Transverse colon (tissue), 4 donors: ENCODE results near the gene JUN. TPM values are rescaled to one million over a fixed set of nuclear protein-coding genes. Genes with fewer than 3 reads are reported as not detected.

ENCODE experiments used
- DNase-seq: peaks from one replicate; pipeline ENCODE4 v3.0.0-alpha.2; 2019
- H3K27ac ChIP-seq, 4 donors: fragments of 200-600 bp; sonication (generic); 2 replicates each; pipeline ENCODE4 v1.5.1; 2016 to 2018; ENCODE audit warnings: inconsistent platforms in 4 of 4
- H3K27me3 ChIP-seq: fragments of 200-600 bp; sonication (generic); 2 replicates; pipeline ENCODE4 v1.5.1; 2017; ENCODE audit warnings: inconsistent platforms
- H3K36me3 ChIP-seq, 4 donors: fragments of 200-600 bp; sonication (generic); 2 replicates each; pipeline ENCODE4 v1.5.1; 2017 to 2019; ENCODE audit warnings: inconsistent platforms in 4 of 4
- H3K4me1 ChIP-seq, 4 donors: fragments of 200-600 bp; sonication (generic); 2 replicates each; pipeline ENCODE4 v1.5.1; 2017 to 2020; ENCODE audit warnings: inconsistent platforms in 4 of 4
- H3K4me3 ChIP-seq, 4 donors: fragments of 200-600 bp; sonication (generic); 1 replicate in 1 of 4; 2 replicates in 3 of 4; pipeline versions ENCODE4 v1.5.1 to v1.6.1; 2017 to 2019; ENCODE audit warnings: inconsistent platforms in 4 of 4
- H3K9me3 ChIP-seq, 2 donors: fragments of 200-600 bp; sonication (generic); 2 replicates each; pipeline ENCODE4 v1.5.1; 2017 to 2019; ENCODE audit warnings: inconsistent platforms in 2 of 2
- CTCF ChIP-seq, 5 experiments: fragments of 200-600 bp in 3 of 5; fragments of 450-650 bp in 2 of 5; sonication (generic) in 3 of 5; IDR thresholded peaks; 1 replicate in 2 of 5; 2 replicates in 3 of 5; pipeline ENCODE4 v1.5.1; 2016 to 2017; ENCODE audit warnings: antibody characterized with exemption in 5 of 5, inconsistent platforms in 3 of 5, mild to moderate bottlenecking in 2 of 5, moderate library complexity in 1 of 5
- EP300 ChIP-seq: sonication (generic); formaldehyde crosslinking; IDR thresholded peaks from one replicate; pipeline ENCODE4 v1.6.1; 2017; ENCODE audit warnings: antibody characterized with exemption, low read depth
- POLR2A ChIP-seq: fragments of 450-650 bp; IDR thresholded peaks from one replicate; pipeline ENCODE4 v1.6.1; 2016; ENCODE audit warnings: antibody characterized with exemption, mild to moderate bottlenecking, moderate library complexity
- POLR2AphosphoS5 ChIP-seq, 3 donors: sonication (generic); formaldehyde crosslinking; IDR thresholded peaks; one replicate each; pipeline ENCODE4 v1.6.1; 2016; ENCODE audit warnings: antibody characterized with exemption in 3 of 3
- WGBS, 2 donors: methylation state at CpG; one replicate each; pipeline ENCODE4 v1.1.5; 2018; ENCODE audit warnings: low coverage in 1 of 2; 5-methylcytosine and 5-hydroxymethylcytosine counted together
- in situ Hi-C, 4 donors: fragments of 200-750 bp; cut with MboI; loops; one replicate each; pipeline versions ENCODE4 v1.15.0 to v1.15.1; 2017; ENCODE audit warnings: low sequenced_read_pairs in 3 of 4, low pct_ligation_motif_present in 1 of 4, low pct_unique_long_range_greater_than_20kb in 1 of 4
- intact Hi-C: fragments of 100-400 bp; cut with DNase I; formaldehyde crosslinking; loops from one replicate; pipeline ENCODE4 v1.15.1; 2023; ENCODE audit warnings: low total_unique reads
- total RNA-seq, 4 donors: library from RNA; depleted of rRNA; stranded (reverse); fragments of >200 nt; gene quantifications; one replicate each; pipeline ENCODE4 v1.1.0, GENCODE V29; 2016

Gene JUN
- total RNA-seq, 4 donors from 2014 or later: 315 to 440 (median 376) TPM

DNA sequence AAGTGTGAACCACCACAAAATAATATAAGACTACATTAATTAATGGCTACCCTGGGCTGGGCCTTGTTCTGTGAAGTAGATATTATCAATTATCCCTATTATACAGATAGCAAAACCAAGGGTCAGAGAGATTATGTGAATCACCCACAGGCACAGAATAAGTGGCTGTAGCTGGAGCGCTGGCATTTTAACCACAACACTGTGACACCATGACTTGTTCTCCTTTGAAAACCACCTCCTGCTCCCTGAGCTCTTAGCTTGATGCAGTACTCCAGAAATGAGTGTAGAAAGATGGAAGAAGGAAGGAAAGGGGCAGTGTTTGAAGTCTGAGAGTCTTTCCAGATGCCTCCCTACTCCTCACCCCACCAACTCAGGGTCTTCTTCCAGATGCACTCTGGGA lies 29.5 kb upstream of the JUN start:
- in situ Hi-C loops (no loop called here), intact Hi-C loops (loop anchor here (10.0 kb wide), 1 partner anchor 81 kb away; no protein-coding TSS in a partner anchor)
- Histone ChIP-seq H3K4me1 (peaks cover 5 to 51% (median 20%) of the 10 kb centered on the region in 4 donors), H3K9me3 (no peaks in the 10 kb centered on the region), H3K27me3 (no peaks in the 10 kb centered on the region), H3K4me3 (no peak overlapping the region), H3K36me3 (no peaks in the 10 kb centered on the region), H3K27ac (peak overlapping the region; percentile 93 to 96 (median 94))
- no peak for TF ChIP-seq POLR2A
- no peak for TF ChIP-seq POLR2AphosphoS5 (IDR thresholded peaks at IDR 0.05)
- no peak for TF ChIP-seq CTCF (IDR thresholded peaks at IDR 0.05)
- no peak for TF ChIP-seq EP300
- no peak for DNase-seq
- WGBS, 2 donors: 88% methylated on average over 1 of the region's 1 CpG; no CpG with 5 or more reads in 1 of the 2 donors

DNA sequence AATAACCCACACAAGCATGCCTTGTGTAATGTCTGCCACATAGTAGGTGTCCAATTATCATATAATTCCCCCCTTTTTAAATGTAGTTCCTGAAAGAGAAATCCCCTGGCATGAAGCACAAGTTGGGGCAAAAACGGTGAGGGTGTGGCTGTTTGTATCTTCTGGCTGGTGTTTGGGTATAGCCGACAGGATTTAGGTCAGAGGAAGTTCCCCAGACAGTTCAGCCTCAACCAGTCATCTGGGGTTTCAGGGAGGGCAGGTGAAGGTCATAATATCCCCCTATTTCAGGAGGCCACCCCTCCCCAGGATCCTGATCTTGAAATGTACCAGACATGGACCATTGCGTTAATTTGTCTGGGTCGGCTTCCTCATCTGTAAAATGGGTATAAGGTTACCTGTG lies 29.1 kb upstream of the JUN start:
- intact Hi-C loops: loop anchor here (10.0 kb wide), 1 partner anchor 82 kb away; no protein-coding TSS in a partner anchor
- H3K4me3 ChIP-seq: no peak overlapping the region
- H3K27ac ChIP-seq: peak overlapping the region; percentile 24 to 96 (median 94)
- H3K9me3 ChIP-seq: no peaks in the 10 kb centered on the region
- H3K36me3 ChIP-seq: no peaks in the 10 kb centered on the region
- TF ChIP-seq POLR2A: no peak
- no peak for TF ChIP-seq POLR2AphosphoS5 (IDR thresholded peaks at IDR 0.05)
- TF ChIP-seq EP300: no peak
- TF ChIP-seq CTCF (IDR thresholded peaks at IDR 0.05): no peak
- in situ Hi-C loops: no loop called here
- 43% methylated on average over 4 of the region's 4 CpGs; no CpG with 5 or more reads in 1 of the 2 donors for WGBS, 2 donors
- no peak for DNase-seq
- no peaks in the 10 kb centered on the region for H3K27me3 ChIP-seq
- peaks cover 5 to 51% (median 20%) of the 10 kb centered on the region in 4 donors for H3K4me1 ChIP-seq

DNA sequence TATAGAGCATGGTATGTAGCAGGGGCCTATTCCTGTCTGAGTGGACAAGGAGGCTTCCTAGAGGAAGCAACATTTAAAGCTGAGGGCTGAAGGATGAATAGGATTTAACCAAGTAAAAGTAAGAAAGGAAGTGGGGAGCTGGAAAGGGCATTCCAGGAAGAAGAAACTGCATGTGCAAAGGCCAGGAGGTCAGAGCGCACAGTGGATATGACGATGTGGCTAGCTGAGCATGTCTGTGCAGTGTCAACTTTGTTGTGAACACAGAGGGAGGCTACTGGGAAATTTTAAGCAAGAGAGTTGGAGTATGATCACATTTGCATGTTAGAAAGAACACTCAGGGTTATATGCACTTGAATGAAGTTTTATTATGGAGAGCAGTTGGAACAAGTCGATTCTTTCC lies 28.6 kb upstream of the JUN start:
- Histone ChIP-seq H3K9me3 (no peaks in the 10 kb centered on the region), H3K27me3 (no peaks in the 10 kb centered on the region), H3K27ac (peak overlapping the region in 3 of 4 donors; percentile 24 to 96 (median 93)), H3K36me3 (no peaks in the 10 kb centered on the region), H3K4me1 (peaks cover 5 to 54% (median 20%) of the 10 kb centered on the region in 4 donors), H3K4me3 (no peak overlapping the region)
- in situ Hi-C loops (no loop called here), intact Hi-C loops (loop anchor here (10.0 kb wide), 1 partner anchor 82 kb away; no protein-coding TSS in a partner anchor)
- DNase-seq: no peak
- TF ChIP-seq POLR2AphosphoS5 (IDR thresholded peaks at IDR 0.05) (peak in 1 of 3 donors; percentile 16), CTCF (IDR thresholded peaks at IDR 0.05) (no peak)
- WGBS, 2 donors: 50 to 93% methylated on average over 2 to 3 of the region's 3 CpGs

DNA sequence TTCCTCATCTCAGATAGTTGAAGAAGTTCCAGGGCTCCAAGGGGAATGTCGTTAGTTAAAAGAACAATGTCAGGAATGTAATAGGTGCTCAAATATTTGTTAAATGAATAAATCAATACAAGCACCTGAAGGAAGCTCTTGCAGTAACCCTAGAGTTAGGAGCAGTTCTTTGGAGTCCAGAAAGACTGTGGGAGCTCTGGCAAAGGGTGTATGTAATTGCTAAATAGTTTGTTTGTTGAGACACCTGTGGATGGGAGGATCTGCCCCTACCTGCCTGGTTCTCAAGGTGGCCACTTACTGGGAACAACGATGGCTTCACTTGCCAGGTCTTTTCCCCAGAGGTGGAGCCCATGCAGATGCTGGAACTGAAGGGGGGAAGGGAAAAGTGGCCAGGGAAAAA lies 27.5 kb upstream of the JUN start:
- TF ChIP-seq POLR2A: no peak
- TF ChIP-seq POLR2AphosphoS5 (IDR thresholded peaks at IDR 0.05): no peak
- no peak for TF ChIP-seq EP300
- no peak for TF ChIP-seq CTCF (IDR thresholded peaks at IDR 0.05)
- no peak for DNase-seq
- 65 to 78% methylated on average over 1 to 2 of the region's 2 CpGs for WGBS, 2 donors
- Histone ChIP-seq H3K36me3 (no peaks in the 10 kb centered on the region), H3K4me1 (peaks cover 5 to 55% (median 17%) of the 10 kb centered on the region in 4 donors), H3K9me3 (no peaks in the 10 kb centered on the region), H3K27me3 (no peaks in the 10 kb centered on the region), H3K27ac (no peak overlapping the region), H3K4me3 (no peak overlapping the region)
- intact Hi-C loops: loop anchor here (10.0 kb wide), 1 partner anchor 83 kb away; no protein-coding TSS in a partner anchor
- in situ Hi-C loops: no loop called here
